Breast epithelium (tissue), 4 donors: Measurements from ENCODE around the gene ANKRD42. TPM values are rescaled to one million over a fixed set of nuclear protein-coding genes. Genes with fewer than 3 reads are reported as not detected.

Source experiments
- DNase-seq, 2 donors: peaks; one replicate each; pipeline ENCODE4 v3.0.0-alpha.2; 2019; ENCODE audit warnings: low spot score in 2 of 2
- H3K27ac ChIP-seq, 2 donors: fragments of 200-600 bp; sonication (generic) in 1 of 2; one replicate each; pipeline ENCODE4 v1.5.1; 2016 to 2019; ENCODE audit warnings: mild to moderate bottlenecking in 1 of 2
- H3K27me3 ChIP-seq, 2 donors: fragments of 200-600 bp; sonication (generic) in 1 of 2; one replicate each; pipeline versions ENCODE4 v1.5.1 to v1.6.0; 2017 to 2019; ENCODE audit warnings: control low read depth in 1 of 2, mild to moderate bottlenecking in 1 of 2
- H3K36me3 ChIP-seq: fragments of 200-600 bp; one replicate; pipeline ENCODE4 v1.5.1; 2019
- H3K4me1 ChIP-seq, 2 donors: fragments of 200-600 bp; sonication (generic); one replicate each; pipeline ENCODE4 v1.5.1; 2016 to 2019; ENCODE audit warnings: control low read depth in 1 of 2
- H3K4me3 ChIP-seq, 3 donors: fragments of 200-600 bp; sonication (generic); 1 replicate in 2 of 3; 2 replicates in 1 of 3; pipeline ENCODE4 v1.5.1; 2016 to 2019; ENCODE audit warnings: mild to moderate bottlenecking in 3 of 3, moderate library complexity in 2 of 3
- H3K9me3 ChIP-seq, 2 donors: fragments of 200-600 bp; sonication (generic) in 1 of 2; one replicate each; pipeline ENCODE4 v1.5.1; 2016 to 2019; ENCODE audit warnings: control low read depth in 1 of 2
- POLR2A ChIP-seq: fragments of 450-650 bp; IDR thresholded peaks from one replicate; pipeline ENCODE4 v1.6.1; 2016; ENCODE audit warnings: antibody characterized with exemption, mild to moderate bottlenecking, moderate library complexity
- POLR2AphosphoS5 ChIP-seq, 3 donors: sonication (generic); formaldehyde crosslinking; IDR thresholded peaks; one replicate each; pipeline ENCODE4 v1.6.1; 2017; ENCODE audit warnings: antibody characterized with exemption in 3 of 3
- intact Hi-C: fragments of 100-400 bp; cut with DNase I; formaldehyde crosslinking; loops from one replicate; pipeline ENCODE4 v1.15.1; 2023; ENCODE audit warnings: low total_unique reads
- total RNA-seq, 3 donors: library from RNA; depleted of rRNA; stranded (reverse); fragments of >200 nt; gene quantifications; one replicate each; pipeline ENCODE4 v1.1.0, GENCODE V29; 2016
- TF ChIP-seq, protein P1 (sequence below), 3 donors: fragments of 450-650 bp; IDR thresholded peaks; one replicate each; pipeline ENCODE4 v1.5.1; 2016 to 2017; ENCODE audit warnings: antibody characterized with exemption in 3 of 3, mild to moderate bottlenecking in 3 of 3, moderate library complexity in 3 of 3

Gene ANKRD42
- total RNA-seq, 3 donors from 2014 or later = 17.0 to 22.7 (median 17.4) TPM

GRCh38 chr11:83285771-83286528, 92.4 kb downstream of the ANKRD42 start, which contains the start of gene CCDC90B:
CCDC90B (minus strand) TSS chr11:83286367; CDS start chr11:83285972, 395 bp downstream.
- H3K36me3 ChIP-seq = no peaks in the 10 kb centered on the region
- no peaks in the 10 kb centered on the region for H3K9me3 ChIP-seq
- TF ChIP-seq, protein P1, sequence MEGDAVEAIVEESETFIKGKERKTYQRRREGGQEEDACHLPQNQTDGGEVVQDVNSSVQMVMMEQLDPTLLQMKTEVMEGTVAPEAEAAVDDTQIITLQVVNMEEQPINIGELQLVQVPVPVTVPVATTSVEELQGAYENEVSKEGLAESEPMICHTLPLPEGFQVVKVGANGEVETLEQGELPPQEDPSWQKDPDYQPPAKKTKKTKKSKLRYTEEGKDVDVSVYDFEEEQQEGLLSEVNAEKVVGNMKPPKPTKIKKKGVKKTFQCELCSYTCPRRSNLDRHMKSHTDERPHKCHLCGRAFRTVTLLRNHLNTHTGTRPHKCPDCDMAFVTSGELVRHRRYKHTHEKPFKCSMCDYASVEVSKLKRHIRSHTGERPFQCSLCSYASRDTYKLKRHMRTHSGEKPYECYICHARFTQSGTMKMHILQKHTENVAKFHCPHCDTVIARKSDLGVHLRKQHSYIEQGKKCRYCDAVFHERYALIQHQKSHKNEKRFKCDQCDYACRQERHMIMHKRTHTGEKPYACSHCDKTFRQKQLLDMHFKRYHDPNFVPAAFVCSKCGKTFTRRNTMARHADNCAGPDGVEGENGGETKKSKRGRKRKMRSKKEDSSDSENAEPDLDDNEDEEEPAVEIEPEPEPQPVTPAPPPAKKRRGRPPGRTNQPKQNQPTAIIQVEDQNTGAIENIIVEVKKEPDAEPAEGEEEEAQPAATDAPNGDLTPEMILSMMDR (IDR thresholded peaks at IDR 0.05) = no peak
- TF ChIP-seq POLR2A (peak; percentile 86), POLR2AphosphoS5 (IDR thresholded peaks at IDR 0.05) (peak; percentile 91 to 98 (median 96))
- intact Hi-C loops = no loop called here
- H3K4me1 ChIP-seq = peaks cover 0 to 3% of the 10 kb centered on the region in 2 donors
- DNase-seq = peak; percentile 94 to 96
- no peaks in the 10 kb centered on the region for H3K27me3 ChIP-seq
- peak within 1 kb of the TSS; percentile 70 to 86 (median 84) for H3K4me3 ChIP-seq
- peak within 1 kb of the TSS; percentile 99 for H3K27ac ChIP-seq

GRCh38 chr11:83287631-83288030, 94.1 kb downstream of the ANKRD42 start:
- no peak for DNase-seq
- no peaks in the 10 kb centered on the region for H3K27me3 ChIP-seq
- H3K9me3 ChIP-seq = no peaks in the 10 kb centered on the region
- TF ChIP-seq POLR2A (no peak), POLR2AphosphoS5 (IDR thresholded peaks at IDR 0.05) (no peak)
- TF ChIP-seq, protein P1 (IDR thresholded peaks at IDR 0.05) = no peak
- H3K4me3 ChIP-seq = no peak overlapping the region
- H3K36me3 ChIP-seq = no peaks in the 10 kb centered on the region
- no peak overlapping the region for H3K27ac ChIP-seq
- intact Hi-C loops = no loop called here
- H3K4me1 ChIP-seq = peaks cover 0 to 3% of the 10 kb centered on the region in 2 donors

- Histone ChIP-seq H3K36me3 (no peaks in the 10 kb centered on the region), H3K9me3 (no peaks in the 10 kb centered on the region), H3K27me3 (no peaks in the 10 kb centered on the region), H3K27ac (no peak overlapping the region), H3K4me1 (no peaks in the 10 kb centered on the region), H3K4me3 (peak overlapping the region in 2 of 3 donors; percentile 7 to 39)
- no peak for TF ChIP-seq POLR2AphosphoS5 (IDR thresholded peaks at IDR 0.05)
- TF ChIP-seq, protein P1 (IDR thresholded peaks at IDR 0.05) = peak; percentile 63 to 75 (median 64)
- intact Hi-C loops = no loop called here
- DNase-seq = no peak
Measured at GRCh38 chr11:83292709-83293456, 99.4 kb downstream of the ANKRD42 start.

DNA sequence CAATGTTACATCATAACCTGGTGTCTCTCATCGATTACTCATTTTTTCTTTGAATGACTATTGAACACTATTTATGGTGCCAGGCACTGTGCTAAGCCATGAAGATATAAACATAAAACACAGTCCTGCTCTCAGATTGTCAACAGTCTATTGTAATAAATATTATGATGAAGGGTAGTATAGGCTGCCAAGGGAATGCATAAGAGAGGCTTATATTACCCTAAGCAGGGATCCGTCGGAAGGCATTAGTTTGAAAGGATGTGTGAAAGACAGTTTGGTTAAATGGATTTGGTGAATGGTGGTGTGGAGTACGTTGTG, 99.9 kb downstream of the ANKRD42 start:
- TF ChIP-seq, protein P1 (IDR thresholded peaks at IDR 0.05) = no peak
- no peak for TF ChIP-seq POLR2A
- TF ChIP-seq POLR2AphosphoS5 (IDR thresholded peaks at IDR 0.05) = no peak
- intact Hi-C loops = no loop called here
- no peaks in the 10 kb centered on the region for H3K36me3 ChIP-seq
- H3K27ac ChIP-seq = no peak overlapping the region
- no peaks in the 10 kb centered on the region for H3K4me1 ChIP-seq
- no peaks in the 10 kb centered on the region for H3K27me3 ChIP-seq
- no peak for DNase-seq
- H3K4me3 ChIP-seq = no peak overlapping the region
- H3K9me3 ChIP-seq = no peaks in the 10 kb centered on the region

DNA sequence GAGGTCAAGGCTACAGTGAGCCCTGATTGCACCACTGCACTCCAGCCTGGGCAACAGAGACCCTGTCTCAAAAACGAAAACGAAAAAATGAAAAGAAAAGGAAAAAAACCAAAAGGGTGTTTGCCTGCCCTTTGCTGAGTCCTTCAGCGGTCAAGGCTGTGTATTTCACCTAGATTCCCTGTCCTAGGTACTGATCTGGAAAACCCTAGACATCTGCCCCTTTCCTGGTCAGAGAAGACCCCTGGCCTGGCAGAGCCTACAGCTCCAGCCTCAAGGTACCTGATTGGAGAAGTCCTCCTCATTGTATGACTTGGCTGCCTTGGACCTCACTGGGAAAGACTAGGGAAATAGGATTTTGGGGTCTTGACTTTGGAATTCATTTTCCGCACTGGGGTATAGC, 100.7 kb downstream of the ANKRD42 start:
- Histone ChIP-seq H3K27me3 (no peaks in the 10 kb centered on the region), H3K4me1 (no peaks in the 10 kb centered on the region), H3K9me3 (no peaks in the 10 kb centered on the region), H3K36me3 (no peaks in the 10 kb centered on the region), H3K4me3 (no peak overlapping the region), H3K27ac (no peak overlapping the region)
- TF ChIP-seq POLR2A = no peak
- TF ChIP-seq, protein P1 (IDR thresholded peaks at IDR 0.05) = no peak
- TF ChIP-seq POLR2AphosphoS5 (IDR thresholded peaks at IDR 0.05) = no peak
- intact Hi-C loops = no loop called here
- no peak for DNase-seq
